ENCODE measurements around the gene GIPC3.

Gene GIPC3
- total RNA-seq: 0.76 to 10.6 (median 4.6) reads per million in 17 experiments

- DNase-seq: peak in 1 of 4 experiments; percentile 55
Observed at GRCh38 chr19:3585301-3586126, at the start of gene GIPC3. TSS of gene GIPC3 (plus strand) at chr19:3585478. CDS start at chr19:3585598, 120 bp downstream.

GRCh38 chr19:3535563-3535965, 49.7 kb upstream of the GIPC3 start:
- DNase-seq: peak in 1 of 4 experiments; percentile 37

GRCh38 chr19:3535981-3536380, 49.3 kb upstream of the GIPC3 start:
- no peak for DNase-seq

GRCh38 chr19:3536429-3537100, 48.7 kb upstream of the GIPC3 start:
- DNase-seq: peak in 3 of 4 experiments; percentile 60 to 71 (median 62)

- DNase-seq: peak in 1 of 4 experiments; percentile 26
Observed at GRCh38 chr19:3537101-3537437, 48.2 kb upstream of the GIPC3 start.

- DNase-seq: peak in 3 of 4 experiments; percentile 40 to 47 (median 44)
Observed at GRCh38 chr19:3537438-3538240, 47.6 kb upstream of the GIPC3 start.

- DNase-seq: peak in 1 of 4 experiments; percentile 11
Observed at GRCh38 chr19:3538258-3538929, 46.9 kb upstream of the GIPC3 start.

- DNase-seq: peak in 2 of 4 experiments; percentile 34 to 48
Observed at GRCh38 chr19:3538965-3539755, 46.1 kb upstream of the GIPC3 start, which contains the start of gene TEKTIP1. TSS of gene TEKTIP1 (plus strand) at chr19:3539174. CDS start at chr19:3539178, 4 bp downstream.

- no peak for DNase-seq
Observed at GRCh38 chr19:3539756-3540118, 45.5 kb upstream of the GIPC3 start.

- no peak for DNase-seq
Observed at GRCh38 chr19:3543150-3544057, 41.9 kb upstream of the GIPC3 start.

- no peak for DNase-seq
Observed at GRCh38 chr19:3544058-3544376, 41.3 kb upstream of the GIPC3 start.

- DNase-seq: peak; percentile 77 to 89 (median 84)
Observed at GRCh38 chr19:3544742-3545668, 40.3 kb upstream of the GIPC3 start.

GRCh38 chr19:3545669-3546034, 39.6 kb upstream of the GIPC3 start:
- no peak for DNase-seq

GRCh38 chr19:3546119-3546518, 39.2 kb upstream of the GIPC3 start:
- DNase-seq: no peak

GRCh38 chr19:3547301-3547731, 38.0 kb upstream of the GIPC3 start:
- peak in 3 of 4 experiments; percentile 41 to 69 (median 55) for DNase-seq

GRCh38 chr19:3547767-3548282, 37.5 kb upstream of the GIPC3 start:
- DNase-seq: no peak

- DNase-seq: peak; percentile 87 to 94 (median 91)
Observed at GRCh38 chr19:3548606-3549005, 36.7 kb upstream of the GIPC3 start.

- peak in 1 of 4 experiments; percentile 14 for DNase-seq
Observed at GRCh38 chr19:3549816-3550215, 35.5 kb upstream of the GIPC3 start.
